Activated CD4-positive, alpha-beta T cell treated with anti-CD3 and anti-CD28 coated beads for 36 hours (primary cell): ENCODE measurements around the gene FGF7. TPM values are rescaled to one million over a fixed set of nuclear protein-coding genes. Genes with fewer than 3 reads are reported as not detected.
"Not testable (repeated sequence)": the region's sequence is repeated elsewhere in the genome, so short reads cannot be mapped to it uniquely, and the experiment has no call there.

Experiments used
- ATAC-seq: fragments of 200-7000 bp; cut with Tn5 transposase; one replicate; pipeline ENCODE4 v1.10.0; 2021; ENCODE audit warnings: mild to moderate bottlenecking, moderate library complexity
- CTCF ChIA-PET: fragments of 350-600 bp; sonication (Branson Sonifier 250); formaldehyde crosslinking; loops from one replicate; lab custom pipeline; 2021; ENCODE audit warnings: antibody characterized with exemption; lab: Charles Lee
- POLR2A ChIA-PET: fragments of 350-600 bp; sonication (Branson Sonifier 250); formaldehyde crosslinking; loops from one replicate; lab custom pipeline; 2021; ENCODE audit warnings: antibody characterized with exemption, inconsistent platforms; lab: Charles Lee
- DNase-seq: peaks from one replicate; pipeline ENCODE4 v3.0.0-alpha.2; 2020
- H3K27ac Mint-ChIP-seq: one replicate; pipeline ENCODE4 v1.8.0; 2021; ENCODE audit warnings: mixed read lengths
- H3K27me3 Mint-ChIP-seq: one replicate; pipeline ENCODE4 v1.8.0; 2021; ENCODE audit warnings: mixed read lengths
- H3K36me3 Mint-ChIP-seq: one replicate; pipeline ENCODE4 v1.8.0; 2021; ENCODE audit warnings: low read depth, mixed read lengths
- H3K4me1 Mint-ChIP-seq: one replicate; pipeline ENCODE4 v1.8.0; 2021; ENCODE audit warnings: mixed read lengths
- H3K4me3 Mint-ChIP-seq: one replicate; pipeline ENCODE4 v1.8.0; 2021; ENCODE audit warnings: mild to moderate bottlenecking, moderate library complexity, mixed read lengths
- H3K9me3 Mint-ChIP-seq: one replicate; pipeline ENCODE4 v1.8.0; 2021; ENCODE audit warnings: low read depth, mixed read lengths
- intact Hi-C, 2 experiments: fragments of 100-400 bp; cut with DNase I in 1 of 2; cut with micrococcal nuclease in 1 of 2; formaldehyde crosslinking; loops; one replicate each; pipeline versions ENCODE4 v1.14.2 to v1.15.1; 2022 to 2024; cut with DNase I, micrococcal nuclease
- total RNA-seq, 2 experiments: library from RNA; stranded (reverse); gene quantifications; one replicate each; pipeline ENCODE4 v1.2.3, GENCODE V29; 2021

The FGF7 gene
- not detected for total RNA-seq

DNA sequence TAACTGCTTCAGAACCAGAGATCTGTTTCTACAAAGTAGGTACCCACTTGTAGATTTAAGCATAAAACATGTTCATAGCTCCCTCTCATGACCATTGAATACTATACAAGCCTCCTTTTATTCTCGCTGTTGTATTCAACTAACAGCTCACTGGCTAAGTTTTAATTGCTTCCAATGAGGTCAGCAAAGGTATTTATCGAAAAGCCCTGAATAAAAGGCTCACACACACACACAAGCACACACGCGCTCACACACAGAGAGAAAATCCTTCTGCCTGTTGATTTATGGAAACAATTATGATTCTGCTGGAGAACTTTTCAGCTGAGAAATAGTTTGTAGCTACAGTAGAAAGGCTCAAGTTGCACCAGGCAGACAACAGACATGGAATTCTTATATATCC, at the start of gene FGF7:
Gene FGF7, plus strand, starts transcription at position 222 of the 400 bp plus-strand sequence. CDS start 1,056 bp downstream, outside the sequence.
- CTCF ChIA-PET, result interaction anchor here (0.6 to 2.9 kb wide), 13 partner anchors 10 to 687 kb away, joined by 3 to 35 read pairs (median 3); no protein-coding TSS in a partner anchor
- Mint-ChIP-seq H3K4me1 (peaks cover 4% of the 10 kb centered on the region), H3K27me3 (no peaks in the 10 kb centered on the region), H3K9me3 (no peaks in the 10 kb centered on the region), H3K4me3 (no peak within 1 kb of the TSS), H3K36me3 (no peaks in the 10 kb centered on the region), H3K27ac (no peak within 1 kb of the TSS)
- DNase-seq, result no peak
- no peak for ATAC-seq
- POLR2A ChIA-PET, result no interaction called here
- intact Hi-C loops, result loop anchor here in 1 of 2 experiments (2.0 to 10.0 kb wide), 4 partner anchors 266 to 1068 kb away; partner anchors contain the start of gene COPS2

DNA sequence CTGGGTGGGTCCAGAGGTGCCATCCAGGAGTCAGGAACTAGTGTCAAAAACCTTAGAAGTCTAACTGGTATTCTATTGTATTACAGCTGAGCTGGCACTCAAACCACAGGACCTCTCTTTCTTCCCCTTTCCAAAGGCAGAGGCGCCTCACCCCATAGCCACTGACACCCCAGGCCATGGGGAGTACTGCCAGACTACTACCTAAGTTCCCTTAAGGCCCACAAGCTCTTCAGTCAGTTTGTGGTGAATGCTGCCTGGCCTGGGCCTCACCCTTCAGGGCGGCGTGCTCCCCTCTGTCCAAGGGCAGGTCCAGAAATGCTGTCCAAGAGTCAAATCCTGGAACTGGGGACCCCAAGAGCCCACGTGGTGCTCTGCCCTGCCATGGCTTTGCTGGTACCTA, 43.0 kb upstream of the FGF7 start:
- DNase-seq, result no peak
- intact Hi-C loops, result no loop called here
- H3K9me3 Mint-ChIP-seq, result no peaks in the 10 kb centered on the region
- H3K4me3 Mint-ChIP-seq, result no peak overlapping the region
- ATAC-seq, result no peak
- ChIA-PET CTCF (no interaction called here), POLR2A (no interaction called here)
- H3K4me1 Mint-ChIP-seq, result no peaks in the 10 kb centered on the region
- H3K27me3 Mint-ChIP-seq, result peaks cover 6% of the 10 kb centered on the region
- H3K36me3 Mint-ChIP-seq, result no peaks in the 10 kb centered on the region
- H3K27ac Mint-ChIP-seq, result no peak overlapping the region

GRCh38 chr15:49380912-49381311, 42.1 kb upstream of the FGF7 start:
- H3K9me3 Mint-ChIP-seq, result no peaks in the 10 kb centered on the region
- no peaks in the 10 kb centered on the region for H3K36me3 Mint-ChIP-seq
- intact Hi-C loops, result no loop called here
- POLR2A ChIA-PET, result no interaction called here
- H3K4me3 Mint-ChIP-seq, result no peak overlapping the region
- H3K27me3 Mint-ChIP-seq, result peaks cover 6% of the 10 kb centered on the region
- CTCF ChIA-PET, result no interaction called here
- H3K27ac Mint-ChIP-seq, result no peak overlapping the region
- ATAC-seq, result no peak
- H3K4me1 Mint-ChIP-seq, result no peaks in the 10 kb centered on the region
- no peak for DNase-seq

GRCh38 chr15:49382394-49382793, 40.6 kb upstream of the FGF7 start:
- no peaks in the 10 kb centered on the region for H3K4me1 Mint-ChIP-seq
- no peaks in the 10 kb centered on the region for H3K36me3 Mint-ChIP-seq
- CTCF ChIA-PET, result no interaction called here
- no peak overlapping the region for H3K27ac Mint-ChIP-seq
- ATAC-seq (no peak), DNase-seq (no peak)
- POLR2A ChIA-PET, result no interaction called here
- intact Hi-C loops, result no loop called here
- no peaks in the 10 kb centered on the region for H3K9me3 Mint-ChIP-seq
- H3K4me3 Mint-ChIP-seq, result no peak overlapping the region
- peaks cover 6% of the 10 kb centered on the region for H3K27me3 Mint-ChIP-seq

DNA sequence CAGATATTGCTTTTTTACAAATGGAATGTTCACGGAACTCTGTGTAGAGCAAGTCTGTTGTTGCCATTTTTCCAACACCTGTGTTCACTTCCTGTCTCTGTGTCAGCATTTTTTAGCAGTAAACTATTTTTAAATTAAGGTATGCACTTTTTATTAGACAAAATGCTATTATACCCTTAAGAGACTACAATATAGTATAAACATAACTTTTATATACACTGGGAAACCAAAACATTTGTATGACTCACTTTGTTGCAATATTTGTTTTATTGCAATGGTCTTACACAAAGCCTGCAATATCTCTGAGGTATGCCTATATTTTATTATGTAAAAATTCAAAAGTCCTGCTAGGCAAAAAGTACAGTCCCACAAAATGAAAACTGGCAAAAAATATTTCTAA, 39.8 kb upstream of the FGF7 start:
- intact Hi-C loops, result no loop called here
- Mint-ChIP-seq H3K27me3 (peaks cover 6% of the 10 kb centered on the region), H3K36me3 (peaks cover under 1% of the 10 kb centered on the region), H3K9me3 (no peaks in the 10 kb centered on the region), H3K4me3 (no peak overlapping the region), H3K27ac (no peak overlapping the region), H3K4me1 (no peaks in the 10 kb centered on the region)
- DNase-seq (no peak), ATAC-seq (no peak)
- CTCF ChIA-PET, result no interaction called here
- POLR2A ChIA-PET, result no interaction called here

- H3K9me3 Mint-ChIP-seq, result no peaks in the 10 kb centered on the region
- ChIA-PET CTCF (interaction anchor here (0.9 kb wide), 1 partner anchor 215 kb away, joined by 3 read pairs; no protein-coding TSS in a partner anchor), POLR2A (no interaction called here)
- intact Hi-C loops, result no loop called here
- H3K27ac Mint-ChIP-seq, result no peak overlapping the region
- no peaks in the 10 kb centered on the region for H3K4me1 Mint-ChIP-seq
- DNase-seq (no peak), ATAC-seq (no peak)
- peaks cover 5% of the 10 kb centered on the region for H3K27me3 Mint-ChIP-seq
- H3K4me3 Mint-ChIP-seq, result no peak overlapping the region
- peaks cover 2% of the 10 kb centered on the region for H3K36me3 Mint-ChIP-seq
These were observed 35.6 kb upstream of the FGF7 start for GRCh38 chr15:49387471-49387870.

DNA sequence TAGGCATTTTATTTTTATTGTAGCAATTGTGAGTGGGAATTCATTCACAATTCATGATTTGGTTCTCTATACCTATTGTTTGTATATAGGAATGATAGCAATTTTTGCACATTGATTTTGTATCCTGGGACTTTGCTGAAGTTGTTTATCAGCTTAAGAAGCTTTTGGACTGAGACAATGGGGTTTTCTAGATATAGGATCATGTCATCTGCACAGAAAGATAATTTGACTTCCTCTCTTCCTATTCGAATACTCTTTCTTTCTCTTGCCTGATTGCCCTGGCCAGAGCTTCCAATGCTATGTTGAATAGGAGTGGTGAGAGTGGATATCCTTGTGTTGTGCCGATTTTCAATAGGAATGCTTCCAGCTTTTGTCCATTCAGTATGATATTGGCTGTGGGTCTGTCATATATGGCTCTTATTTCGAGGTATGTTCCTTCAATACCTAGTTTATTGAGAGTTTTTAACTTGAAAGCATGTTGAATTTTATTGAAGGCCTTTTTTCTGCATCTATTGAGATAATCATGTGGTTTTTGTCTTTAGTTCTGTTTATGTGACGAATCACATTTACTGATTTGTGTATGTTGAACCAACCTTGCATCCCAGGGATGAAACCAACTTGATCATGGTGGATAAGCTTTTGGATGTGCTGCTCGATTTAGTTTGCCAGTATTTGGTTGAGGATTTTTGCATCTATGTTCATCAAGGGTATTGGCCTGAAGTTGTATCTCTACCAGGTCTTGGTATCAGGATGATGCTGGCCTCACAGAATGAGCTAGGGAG, 20.3 kb upstream of the FGF7 start:
- DNase-seq, H3K36me3 Mint-ChIP-seq, CTCF ChIA-PET, intact Hi-C loops, H3K27me3 Mint-ChIP-seq, ATAC-seq, H3K27ac Mint-ChIP-seq, H3K4me1 Mint-ChIP-seq, POLR2A ChIA-PET, H3K9me3 Mint-ChIP-seq, H3K4me3 Mint-ChIP-seq: not testable (repeated sequence)

DNA sequence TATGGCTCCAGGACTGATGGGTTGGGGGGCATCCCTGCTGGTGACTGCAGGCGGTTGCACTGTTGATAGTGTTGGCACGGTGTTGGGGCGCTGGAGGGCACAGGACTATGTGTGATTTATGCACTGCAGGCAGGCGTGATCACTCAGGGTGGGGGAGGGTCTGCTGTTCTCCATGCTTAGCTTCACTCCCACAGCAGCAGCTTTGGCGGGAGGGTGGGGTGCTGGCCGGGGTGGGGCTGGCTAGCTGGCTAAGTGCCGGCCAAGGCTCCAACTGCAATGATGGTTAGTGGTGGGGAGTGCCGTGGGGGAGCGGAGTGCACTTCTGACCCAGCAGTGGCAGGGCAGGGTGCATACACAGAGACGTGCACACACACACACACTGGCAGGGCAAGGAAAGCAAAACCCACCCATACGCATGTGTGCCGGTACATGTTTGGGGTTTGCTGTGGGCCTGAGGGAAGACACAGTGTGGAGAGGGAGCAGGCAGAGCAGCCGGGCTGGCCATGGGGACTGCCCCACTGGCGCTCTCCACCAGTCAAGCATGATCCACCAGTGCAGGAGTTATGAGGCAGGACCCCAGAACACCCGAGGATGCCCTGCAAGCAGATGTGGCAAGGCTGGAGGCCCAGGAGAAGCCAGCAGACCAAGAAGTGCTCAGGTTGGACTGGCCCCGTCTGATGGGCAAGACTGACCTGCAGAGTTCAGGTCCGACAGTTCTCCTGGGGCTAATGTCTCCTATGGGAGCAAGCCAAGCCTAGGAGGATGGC, 16.5 kb upstream of the FGF7 start:
- no peak overlapping the region for H3K27ac Mint-ChIP-seq
- DNase-seq (no peak), ATAC-seq (no peak)
- H3K36me3 Mint-ChIP-seq, result no peaks in the 10 kb centered on the region
- no peak overlapping the region for H3K4me3 Mint-ChIP-seq
- H3K4me1 Mint-ChIP-seq, result no peaks in the 10 kb centered on the region
- H3K9me3 Mint-ChIP-seq, result peaks cover 7% of the 10 kb centered on the region
- CTCF ChIA-PET, result no interaction called here
- POLR2A ChIA-PET, result no interaction called here
- H3K27me3 Mint-ChIP-seq, result peaks cover 3% of the 10 kb centered on the region
- intact Hi-C loops, result no loop called here

DNA sequence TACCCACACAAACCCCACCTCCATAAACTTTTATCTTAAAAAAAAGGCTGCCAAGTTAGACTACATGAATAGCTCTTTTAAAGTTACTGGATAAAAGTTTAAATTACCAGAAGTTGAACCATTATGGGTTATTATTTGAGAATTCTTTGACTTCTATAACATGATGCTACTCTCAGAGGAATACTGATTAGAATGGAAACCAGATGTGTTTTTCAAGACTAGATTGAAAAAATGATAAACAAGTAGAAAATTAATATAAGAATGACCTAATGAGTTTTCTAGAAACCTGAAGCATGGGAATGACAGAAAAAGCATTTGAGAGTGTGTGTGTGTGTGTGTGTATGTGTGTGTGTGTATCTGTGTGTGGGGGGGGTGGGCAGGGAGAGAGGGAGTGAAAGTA, 12.4 kb upstream of the FGF7 start:
- H3K36me3 Mint-ChIP-seq, result no peaks in the 10 kb centered on the region
- no peaks in the 10 kb centered on the region for H3K9me3 Mint-ChIP-seq
- H3K27ac Mint-ChIP-seq, result no peak overlapping the region
- no peak overlapping the region for H3K4me3 Mint-ChIP-seq
- ATAC-seq (no peak), DNase-seq (no peak)
- POLR2A ChIA-PET, result no interaction called here
- no peaks in the 10 kb centered on the region for H3K4me1 Mint-ChIP-seq
- CTCF ChIA-PET, result interaction anchor here (1.0 kb wide), 1 partner anchor 175 kb away, joined by 3 read pairs; no protein-coding TSS in a partner anchor
- peaks cover 10% of the 10 kb centered on the region for H3K27me3 Mint-ChIP-seq
- intact Hi-C loops, result no loop called here

- CTCF ChIA-PET, result interaction anchor here (0.6 to 2.9 kb wide), 2 partner anchors 10 to 1523 kb away, joined by 4 to 14 read pairs; partner anchors contain the start of gene FGF7
- ATAC-seq, result no peak
- Mint-ChIP-seq H3K27ac (no peak overlapping the region), H3K36me3 (no peaks in the 10 kb centered on the region), H3K27me3 (peaks cover 13% of the 10 kb centered on the region), H3K4me3 (no peak overlapping the region), H3K4me1 (no peaks in the 10 kb centered on the region), H3K9me3 (no peaks in the 10 kb centered on the region)
- intact Hi-C loops, result no loop called here
- DNase-seq, result no peak
- POLR2A ChIA-PET, result interaction anchor here (0.5 kb wide), 1 partner anchor 97 kb away, joined by 3 read pairs; no protein-coding TSS in a partner anchor
These were observed 10.2 kb upstream of the FGF7 start for GRCh38 chr15:49412797-49413196.

GRCh38 chr15:49415149-49415548, 7.9 kb upstream of the FGF7 start:
- H3K36me3 Mint-ChIP-seq, result no peaks in the 10 kb centered on the region
- POLR2A ChIA-PET, result no interaction called here
- peaks cover 13% of the 10 kb centered on the region for H3K27me3 Mint-ChIP-seq
- CTCF ChIA-PET, result interaction anchor here (1.0 to 1.1 kb wide), 2 partner anchors 10 to 554 kb away, joined by 3 read pairs; no protein-coding TSS in a partner anchor
- no peaks in the 10 kb centered on the region for H3K4me1 Mint-ChIP-seq
- H3K27ac Mint-ChIP-seq, result no peak overlapping the region
- intact Hi-C loops, result no loop called here
- no peaks in the 10 kb centered on the region for H3K9me3 Mint-ChIP-seq
- ATAC-seq, result no peak
- H3K4me3 Mint-ChIP-seq, result no peak overlapping the region
- DNase-seq, result no peak
